CD4-positive, alpha-beta T cell treated with Interleukin-21 for 1 hour (primary cell): Measurements from ENCODE around the gene CCK.
"Not testable (repeated sequence)": the region's sequence is repeated elsewhere in the genome, so short reads cannot be mapped to it uniquely, and the experiment has no call there.

ENCODE experiments used
- DNase-seq: peaks from one replicate; pipeline ENCODE4 v3.0.0-alpha.2; 2020

The CCK gene

GRCh38 chr3:42266085-42266484 lies at the start of gene CCK:
TSS of gene CCK (minus strand) at chr3:42266185. CDS start at chr3:42263630, 2,555 bp downstream.
- DNase-seq = no peak

- DNase-seq = no peak
Measured at GRCh38 chr3:42314411-42314810, 48.4 kb upstream of the CCK start.

GRCh38 chr3:42308651-42309050 lies 42.7 kb upstream of the CCK start:
- no peak for DNase-seq

- no peak for DNase-seq
Measured at GRCh38 chr3:42306499-42306898, 40.5 kb upstream of the CCK start.

DNA sequence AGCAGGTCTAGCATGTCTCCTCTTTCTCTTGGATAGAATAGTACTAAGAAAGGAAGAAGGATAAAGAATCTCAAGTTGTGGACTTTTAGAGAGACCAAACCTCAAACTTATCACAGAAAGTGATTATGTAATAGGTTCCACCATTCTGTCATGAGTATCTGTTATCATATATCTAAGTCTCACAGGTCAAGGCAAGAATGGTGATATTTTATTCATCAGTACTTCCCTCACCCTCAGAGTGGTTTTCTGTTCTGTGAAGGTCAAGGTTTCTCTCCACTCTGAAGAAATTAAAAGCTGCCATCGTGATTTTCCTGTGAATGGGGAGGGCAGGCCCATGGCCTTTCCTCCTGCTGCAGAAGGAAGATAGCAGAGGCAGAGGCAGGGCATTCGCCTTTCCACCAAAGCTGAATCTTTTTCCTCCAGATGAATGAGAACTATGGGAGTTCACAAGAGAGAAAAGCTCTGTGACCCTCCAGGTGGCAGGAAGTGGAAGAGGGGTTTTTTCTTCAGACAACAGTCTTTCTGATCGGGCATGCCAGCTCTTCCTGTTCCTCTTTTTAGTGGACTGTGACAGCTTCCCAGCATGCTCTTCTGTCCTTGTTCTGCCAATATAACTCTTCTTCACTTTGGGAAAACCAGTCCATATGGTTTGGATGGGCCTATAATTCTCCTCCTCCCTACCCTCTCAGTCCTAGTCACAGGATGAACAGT lies 37.1 kb upstream of the CCK start:
- no peak for DNase-seq

GRCh38 chr3:42301446-42302175 lies 35.6 kb upstream of the CCK start:
- no peak for DNase-seq

GRCh38 chr3:42300778-42301177 lies 34.8 kb upstream of the CCK start:
- no peak for DNase-seq

- DNase-seq = no peak
Measured at GRCh38 chr3:42300013-42300412, 34.0 kb upstream of the CCK start.

DNA sequence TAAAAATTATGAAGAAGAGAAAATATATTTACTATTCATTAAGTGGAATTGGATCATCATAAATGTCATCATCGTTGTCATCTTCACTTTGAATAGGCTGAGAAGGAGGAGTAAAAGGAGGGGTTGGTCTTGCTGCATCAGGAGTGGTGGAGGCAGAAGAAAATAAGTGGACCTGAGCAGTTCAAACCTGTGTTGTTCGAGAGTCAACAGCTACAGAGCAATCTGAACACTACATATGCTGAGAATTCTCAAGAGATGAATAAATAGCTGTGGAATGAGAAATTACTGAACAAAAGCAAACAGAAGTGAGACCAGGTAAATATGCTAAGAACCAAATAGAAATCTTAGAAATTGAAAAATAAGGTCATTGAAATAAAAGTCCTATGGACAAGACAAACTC lies 32.3 kb upstream of the CCK start:
- DNase-seq = no peak

- DNase-seq = no peak
Measured at GRCh38 chr3:42292009-42292408, 26.0 kb upstream of the CCK start.

DNA sequence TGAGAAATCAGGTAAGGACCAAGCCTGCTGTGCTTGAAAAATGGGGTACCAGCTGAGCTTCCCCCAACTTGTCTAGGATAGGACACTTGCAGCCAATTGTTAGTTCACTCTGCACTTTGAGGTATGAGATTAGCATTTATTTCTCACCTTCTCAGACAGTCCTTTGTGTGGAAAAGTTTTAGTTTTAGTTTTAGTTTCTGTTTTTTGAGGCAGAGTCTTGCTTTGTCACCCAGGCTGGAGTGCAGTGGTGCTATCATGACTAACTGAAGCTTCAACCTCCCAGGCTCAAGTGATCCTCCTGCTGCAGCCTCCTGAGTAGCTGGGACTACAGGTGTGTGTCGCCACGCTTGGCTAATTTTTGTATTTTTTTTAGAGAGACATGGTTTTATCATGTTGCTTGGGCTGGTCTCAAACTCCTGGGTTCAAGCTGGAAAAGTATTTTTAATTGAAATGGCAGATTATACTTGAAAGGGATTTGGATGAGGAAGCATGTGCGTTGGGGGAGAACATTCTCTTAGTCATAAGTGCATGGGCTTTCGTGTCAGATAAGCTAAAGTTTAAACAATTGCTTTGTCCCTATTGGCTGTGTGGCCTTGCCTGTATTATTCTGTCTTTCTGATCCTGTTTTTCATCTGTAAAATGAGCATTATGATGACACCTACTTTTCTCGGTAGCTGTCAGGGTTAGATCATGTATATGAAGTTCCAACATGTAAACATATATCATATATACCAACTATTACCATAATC lies 25.2 kb upstream of the CCK start:
- DNase-seq = no peak

GRCh38 chr3:42289026-42289425 lies 23.0 kb upstream of the CCK start:
- DNase-seq = no peak

DNA sequence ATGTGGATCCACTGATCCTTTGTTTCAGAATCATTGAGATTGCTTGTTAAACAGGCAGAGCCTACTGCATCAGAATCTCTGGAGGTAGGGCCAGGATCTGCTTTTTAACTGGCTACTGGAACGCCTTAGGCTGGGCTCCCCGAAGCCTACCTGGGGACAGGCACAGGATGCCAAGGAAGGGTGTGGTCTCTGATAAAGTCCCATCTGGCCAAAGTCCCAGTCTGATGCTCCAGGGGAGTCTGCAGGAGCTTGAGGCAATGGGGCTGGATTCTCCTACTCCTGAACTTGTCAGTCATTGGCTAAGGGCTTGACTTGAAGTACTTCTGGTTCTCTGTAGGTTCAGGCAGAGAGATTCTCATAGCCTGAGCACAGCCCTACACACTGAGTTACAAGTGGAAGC lies 22.4 kb upstream of the CCK start:
- DNase-seq = no peak

GRCh38 chr3:42287423-42287822 lies 21.4 kb upstream of the CCK start:
- not testable (repeated sequence) for DNase-seq

DNA sequence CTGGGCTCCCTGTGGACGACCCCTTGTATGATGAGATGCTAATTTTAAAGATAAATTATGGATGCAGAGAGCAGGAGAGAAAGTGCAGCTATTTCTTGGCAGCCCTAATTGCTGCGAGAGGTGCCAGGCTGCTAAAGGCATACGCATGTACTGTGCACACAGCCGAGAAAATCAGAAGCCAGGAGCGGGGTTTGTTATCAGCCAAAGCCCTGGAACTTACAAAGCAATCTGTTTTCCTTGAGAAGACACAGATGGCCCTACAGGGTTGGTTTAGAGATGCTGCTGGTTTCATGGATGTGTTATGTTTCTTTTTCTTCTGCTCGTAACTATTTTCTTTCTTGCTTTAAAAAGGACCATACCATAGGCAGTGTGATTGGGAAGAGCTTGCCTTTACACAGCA lies 11.7 kb upstream of the CCK start:
- no peak for DNase-seq

GRCh38 chr3:42276141-42277132 lies 10.5 kb upstream of the CCK start:
- no peak for DNase-seq

DNA sequence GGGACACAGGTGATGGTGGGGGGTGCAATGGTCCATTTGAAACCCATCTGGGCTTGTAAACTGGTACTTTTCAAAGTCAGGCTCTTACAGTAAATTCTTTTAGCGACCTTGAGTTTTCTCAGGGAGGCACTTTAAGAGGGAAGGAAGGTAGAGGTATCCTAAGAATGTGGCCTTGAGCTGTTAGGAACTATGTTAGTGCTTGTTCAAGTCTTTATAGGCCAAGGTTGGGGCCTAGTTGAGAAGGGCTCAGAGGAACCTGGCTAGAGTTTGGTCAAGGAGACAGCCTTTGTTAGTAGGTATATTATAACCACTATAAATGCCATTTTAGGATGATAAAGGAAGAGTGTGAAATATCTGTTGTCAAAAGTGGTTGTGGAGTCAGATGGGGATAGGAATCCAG lies 9.2 kb upstream of the CCK start:
- no peak for DNase-seq

DNA sequence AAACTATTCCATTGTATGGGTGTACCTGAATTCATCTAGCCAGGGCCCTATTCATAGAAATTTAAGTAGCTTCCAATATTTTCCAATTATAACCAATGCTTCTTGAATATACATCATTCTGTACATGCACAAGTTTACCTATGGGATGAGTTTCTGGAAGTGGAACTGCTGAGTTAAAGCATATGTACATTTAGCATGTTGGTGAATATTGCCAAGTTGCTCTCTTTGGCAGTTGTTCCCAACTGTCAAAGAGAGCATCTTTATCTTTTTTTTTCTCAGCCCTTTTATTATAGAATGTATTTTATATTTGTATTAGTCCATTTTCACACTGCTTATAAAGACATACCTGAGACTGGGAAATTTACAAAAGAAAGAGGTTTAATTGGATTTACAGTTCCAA lies 8.3 kb upstream of the CCK start:
- DNase-seq = no peak

DNA sequence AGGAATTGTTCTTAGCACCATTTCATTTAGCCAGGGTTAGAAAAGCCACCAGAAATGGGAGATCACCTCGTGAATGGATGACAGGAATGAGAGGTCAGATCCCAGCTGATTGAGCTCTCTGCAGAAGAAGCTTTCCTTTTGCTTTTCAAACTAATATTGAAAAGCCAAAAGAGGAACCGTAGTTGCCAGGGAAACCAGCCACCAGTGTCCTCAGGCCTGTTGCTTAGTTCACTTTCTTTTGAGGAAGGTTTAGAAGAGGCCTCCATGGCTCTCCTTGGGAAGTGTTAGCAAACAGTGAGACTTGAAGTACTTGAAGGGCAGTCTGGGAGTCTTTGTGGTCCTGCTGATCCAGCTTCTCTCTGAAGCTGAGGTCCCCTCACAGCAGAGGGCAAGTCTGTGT lies 7.4 kb upstream of the CCK start:
- no peak for DNase-seq

DNA sequence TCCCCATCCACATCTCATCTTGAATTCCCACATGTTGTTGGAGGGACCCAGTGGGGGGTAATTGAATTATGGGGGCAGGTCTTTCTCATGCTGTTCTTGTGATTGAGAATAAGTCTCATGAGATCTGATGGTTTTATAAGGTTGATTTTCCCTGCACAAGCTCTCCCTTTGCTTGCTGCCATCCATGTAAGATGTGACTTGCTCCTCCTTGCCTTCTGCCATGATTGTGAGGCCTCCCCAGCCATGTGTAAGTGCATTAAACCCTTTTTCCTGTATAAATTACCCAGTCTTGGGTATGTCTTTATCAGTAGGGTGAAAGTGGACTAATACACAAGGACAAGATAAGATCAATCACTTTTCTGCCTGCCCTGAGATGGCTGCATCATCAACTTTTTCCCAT lies 5.8 kb upstream of the CCK start:
- DNase-seq = no peak

GRCh38 chr3:42270561-42270960 lies 4.6 kb upstream of the CCK start:
- DNase-seq = no peak

DNA sequence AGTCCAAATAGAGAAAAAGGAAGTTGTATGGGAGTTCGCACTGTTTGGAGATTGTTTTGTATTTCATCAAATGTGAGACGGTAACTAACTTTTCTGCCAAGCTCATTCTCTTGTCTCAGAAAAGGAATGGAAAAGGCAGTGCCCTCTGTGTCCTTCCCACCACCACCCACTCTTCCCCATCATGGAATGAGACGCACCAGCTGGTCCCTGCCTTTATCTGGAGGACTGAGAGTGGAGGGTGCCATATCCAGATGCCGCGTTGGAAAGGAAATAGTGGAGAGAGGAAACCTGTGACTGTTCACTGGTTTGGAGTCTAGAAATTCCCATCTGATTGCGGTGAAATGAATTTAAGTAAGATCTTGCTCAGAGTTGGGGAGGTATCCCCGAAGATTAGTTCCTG lies 3.7 kb upstream of the CCK start:
- DNase-seq = no peak

GRCh38 chr3:42267878-42268277 lies 1.9 kb upstream of the CCK start:
- no peak for DNase-seq
